ENCODE results near the gene LAMTOR4. TPM values are rescaled to one million over a fixed set of nuclear protein-coding genes. Genes with fewer than 3 reads are reported as not detected.
"Not testable (repeated sequence)": the region's sequence is repeated elsewhere in the genome, so short reads cannot be mapped to it uniquely, and the experiment has no call there.

LAMTOR4 gene
- total and polyA plus RNA-seq, 2 experiments from 2014 or later, result 49.4 to 92.2 TPM

GRCh38 chr7:100192969-100193368, 44.3 kb downstream of the LAMTOR4 start:
- WGBS, 2 experiments (ENCODE audit: low coverage in 1 of 2, low lambda C conversion rate in 2 of 2, missing lambda C conversion rate in 2 of 2), result 58 to 61% methylated on average over 3 of the region's 3 CpGs

DNA sequence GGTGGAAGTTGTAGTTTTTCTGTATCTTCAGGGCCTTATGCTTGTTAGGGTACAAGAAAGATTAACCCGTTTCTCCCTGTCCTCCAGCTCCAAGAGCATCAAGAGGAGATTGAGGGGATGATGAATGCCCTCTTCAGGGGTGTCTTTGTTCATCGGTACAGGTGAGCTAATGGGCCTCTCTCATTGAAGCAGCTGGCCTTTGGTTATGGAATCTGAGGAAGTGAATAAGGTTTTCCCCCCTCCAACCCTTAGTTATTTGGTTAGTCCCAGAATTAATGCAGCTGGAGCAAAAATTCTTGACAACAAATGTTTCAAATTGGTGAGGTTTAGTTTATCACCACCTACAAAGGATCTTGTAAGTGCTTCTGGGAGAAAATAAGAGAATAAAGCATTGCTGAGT, 46.5 kb downstream of the LAMTOR4 start:
- no peak for DNase-seq
- no peak overlapping the region for H3K4me3 ChIP-seq
- no peaks in the 10 kb centered on the region for H3K27me3 ChIP-seq (replicated peaks; ENCODE audit: insufficient read depth)
- TF ChIP-seq EZH2 (IDR thresholded peaks at IDR 0.05; ENCODE audit: insufficient read depth, poor library complexity, severe bottlenecking) (no peak), EZH2phosphoT487 (IDR thresholded peaks at IDR 0.05; ENCODE audit: insufficient read depth, low read depth) (no peak)
- no peaks in the 10 kb centered on the region for H4K20me1 ChIP-seq (ENCODE audit: insufficient read depth)
- H3K9ac ChIP-seq, result no peak overlapping the region
- H3K27ac ChIP-seq, result no peak overlapping the region
- no peaks in the 10 kb centered on the region for H3K9me2 ChIP-seq (ENCODE audit: insufficient read depth)
- H3F3A ChIP-seq (ENCODE audit: insufficient read depth), result peaks cover 11% of the 10 kb centered on the region; the same call in 1 of the 2 replicates
- H3K79me2 ChIP-seq (ENCODE audit: insufficient read depth), result no peaks in the 10 kb centered on the region
- H3K36me3 ChIP-seq (ENCODE audit: low read depth), result no peaks in the 10 kb centered on the region
- 56 to 60% methylated on average over 2 of the region's 2 CpGs for whole genome bisulfite sequencing, 2 experiments (ENCODE audit: low coverage in 1 of 2, low lambda C conversion rate in 2 of 2, missing lambda C conversion rate in 2 of 2)
- H3K4me2 ChIP-seq (ENCODE audit: unreplicated experiment), result no peak overlapping the region
- in situ Hi-C loops (cut with MboI), result no loop called here
- no peaks in the 10 kb centered on the region for H3K9me3 ChIP-seq (ENCODE audit: low read depth)
- no peak overlapping the region for H2AFZ ChIP-seq
- H3K4me1 ChIP-seq (ENCODE audit: insufficient read depth), result peaks cover 15% of the 10 kb centered on the region

More at GRCh38 chr7:100192969-100193368, 44.3 kb downstream of the LAMTOR4 start:
- Histone ChIP-seq H3K4me1 (ENCODE audit: insufficient read depth) (peaks cover 17% of the 10 kb centered on the region), H3K27ac (no peak overlapping the region), H3K79me2 (ENCODE audit: insufficient read depth) (no peaks in the 10 kb centered on the region), H3K9me2 (ENCODE audit: insufficient read depth) (no peaks in the 10 kb centered on the region), H3K4me2 (ENCODE audit: unreplicated experiment) (no peak overlapping the region), H3K36me3 (ENCODE audit: low read depth) (no peaks in the 10 kb centered on the region), H4K20me1 (ENCODE audit: insufficient read depth) (no peaks in the 10 kb centered on the region), H3K9me3 (ENCODE audit: low read depth) (no peaks in the 10 kb centered on the region), H2AFZ (no peak overlapping the region), H3K27me3 (replicated peaks; ENCODE audit: insufficient read depth) (no peaks in the 10 kb centered on the region), H3K9ac (no peak overlapping the region), H3K4me3 (no peak overlapping the region), H3F3A (ENCODE audit: insufficient read depth) (peaks cover 11% of the 10 kb centered on the region; the same call in 1 of the 2 replicates)
- no peak for TF ChIP-seq EZH2 (IDR thresholded peaks at IDR 0.05; ENCODE audit: insufficient read depth, poor library complexity, severe bottlenecking)
- no peak for TF ChIP-seq EZH2phosphoT487 (IDR thresholded peaks at IDR 0.05; ENCODE audit: insufficient read depth, low read depth)
- in situ Hi-C loops (cut with MboI), result no loop called here
- DNase-seq, result no peak

- peaks cover 10% of the 10 kb centered on the region for H3K4me1 ChIP-seq (ENCODE audit: insufficient read depth)
- WGBS, 2 experiments (ENCODE audit: low coverage in 1 of 2, low lambda C conversion rate in 2 of 2, missing lambda C conversion rate in 2 of 2), result 85 to 91% methylated on average over 6 of the region's 6 CpGs
- H2AFZ ChIP-seq; DNase-seq; in situ Hi-C loops (cut with MboI); H3K9me2 ChIP-seq (ENCODE audit: insufficient read depth); H3K9me3 ChIP-seq (ENCODE audit: low read depth); H4K20me1 ChIP-seq (ENCODE audit: insufficient read depth); H3K27ac ChIP-seq; H3K79me2 ChIP-seq (ENCODE audit: insufficient read depth); H3K27me3 ChIP-seq (replicated peaks; ENCODE audit: insufficient read depth); H3K4me2 ChIP-seq (ENCODE audit: unreplicated experiment); H3K4me3 ChIP-seq; H3K36me3 ChIP-seq (ENCODE audit: low read depth); H3K9ac ChIP-seq: not testable (repeated sequence)
- H3F3A ChIP-seq (ENCODE audit: insufficient read depth), result peaks cover 11% of the 10 kb centered on the region; the same call in 1 of the 2 replicates
Observed at GRCh38 chr7:100195901-100196322, 47.2 kb downstream of the LAMTOR4 start.

DNA sequence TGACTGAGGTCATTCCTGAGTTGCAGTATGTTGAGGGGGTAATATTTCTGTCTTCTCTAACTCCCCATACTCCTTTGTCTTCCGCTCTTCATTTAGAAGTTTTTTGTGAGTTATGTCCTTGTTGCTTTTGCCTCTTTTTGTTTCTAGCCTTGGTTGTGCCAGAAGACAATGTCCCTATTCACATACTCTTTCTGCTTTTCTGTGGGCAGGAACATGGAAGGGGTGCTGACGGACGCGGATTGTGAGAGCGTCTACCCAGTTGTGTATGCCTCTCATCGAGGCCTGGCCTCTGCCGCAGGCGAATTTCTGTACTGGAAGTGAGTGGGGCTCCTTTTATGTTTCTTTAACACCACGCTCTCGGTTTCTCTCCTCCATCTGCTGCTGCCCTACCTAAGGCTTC, 49.5 kb downstream of the LAMTOR4 start:
- Histone ChIP-seq H3K4me3 (no peak overlapping the region), H3K36me3 (ENCODE audit: low read depth) (no peaks in the 10 kb centered on the region), H3K27me3 (replicated peaks; ENCODE audit: insufficient read depth) (0 out of 2 replicates have a peak, but pooled peaks cover 7% of the 10 kb centered on the region), H3K4me1 (ENCODE audit: insufficient read depth) (no peaks in the 10 kb centered on the region), H2AFZ (no peak overlapping the region), H3K4me2 (ENCODE audit: unreplicated experiment) (no peak overlapping the region), H3K9ac (no peak overlapping the region), H4K20me1 (ENCODE audit: insufficient read depth) (no peaks in the 10 kb centered on the region), H3K27ac (no peak overlapping the region), H3F3A (ENCODE audit: insufficient read depth) (no peaks in the 10 kb centered on the region), H3K9me3 (ENCODE audit: low read depth) (no peaks in the 10 kb centered on the region), H3K79me2 (ENCODE audit: insufficient read depth) (no peaks in the 10 kb centered on the region), H3K9me2 (ENCODE audit: insufficient read depth) (no peaks in the 10 kb centered on the region)
- no peak for TF ChIP-seq EZH2phosphoT487 (IDR thresholded peaks at IDR 0.05; ENCODE audit: insufficient read depth, low read depth)
- TF ChIP-seq EZH2 (IDR thresholded peaks at IDR 0.05; ENCODE audit: insufficient read depth, poor library complexity, severe bottlenecking), result no peak
- DNase-seq, result no peak
- WGBS, 2 experiments (ENCODE audit: low coverage in 1 of 2, low lambda C conversion rate in 2 of 2, missing lambda C conversion rate in 2 of 2), result 80 to 83% methylated on average over 10 of the region's 10 CpGs
- in situ Hi-C loops (cut with MboI), result no loop called here

DNA sequence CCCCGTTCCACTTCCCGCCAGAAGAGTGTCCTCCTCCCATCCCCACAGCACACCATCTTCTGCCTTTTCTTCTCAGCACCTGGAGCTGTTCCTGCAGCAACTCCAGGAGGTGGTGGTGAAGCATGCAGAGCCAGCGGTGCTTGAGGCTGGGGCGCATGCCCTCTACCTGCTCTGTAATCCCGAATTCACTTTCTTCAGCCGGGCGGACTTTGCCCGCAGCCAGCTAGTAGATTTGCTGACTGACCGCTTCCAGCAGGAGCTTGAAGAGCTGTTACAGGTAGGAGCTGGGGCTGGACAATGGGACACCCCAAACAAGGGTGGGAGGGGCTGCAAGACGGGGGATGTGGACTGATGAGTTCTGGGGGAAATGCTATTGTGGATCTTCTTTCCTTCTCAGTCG, 52.0 kb downstream of the LAMTOR4 start:
- Histone ChIP-seq H3F3A (ENCODE audit: insufficient read depth) (no peaks in the 10 kb centered on the region), H3K27ac (no peak overlapping the region), H3K9ac (no peak overlapping the region), H4K20me1 (ENCODE audit: insufficient read depth) (no peaks in the 10 kb centered on the region), H3K36me3 (ENCODE audit: low read depth) (no peaks in the 10 kb centered on the region), H3K79me2 (ENCODE audit: insufficient read depth) (no peaks in the 10 kb centered on the region), H3K27me3 (replicated peaks; ENCODE audit: insufficient read depth) (0 out of 2 replicates have a peak, but pooled peaks cover 7% of the 10 kb centered on the region), H2AFZ (no peak overlapping the region), H3K9me3 (ENCODE audit: low read depth) (no peaks in the 10 kb centered on the region), H3K4me2 (ENCODE audit: unreplicated experiment) (no peak overlapping the region), H3K9me2 (ENCODE audit: insufficient read depth) (no peaks in the 10 kb centered on the region), H3K4me1 (ENCODE audit: insufficient read depth) (no peaks in the 10 kb centered on the region), H3K4me3 (no peak overlapping the region)
- in situ Hi-C loops (cut with MboI), result no loop called here
- no peak for DNase-seq
- 75 to 80% methylated on average over 10 to 11 of the region's 11 CpGs for WGBS, 2 experiments (ENCODE audit: low coverage in 1 of 2, low lambda C conversion rate in 2 of 2, missing lambda C conversion rate in 2 of 2)
- TF ChIP-seq EZH2phosphoT487 (IDR thresholded peaks at IDR 0.05; ENCODE audit: insufficient read depth, low read depth) (no peak), EZH2 (IDR thresholded peaks at IDR 0.05; ENCODE audit: insufficient read depth, poor library complexity, severe bottlenecking) (no peak)

Small RNA genes lying within 50 kb of the gene (microRNA-seq; reads per million reads assigned to microRNA genes)
- not detected for gene MIR4658 (ENCODE audit: borderline number of aligned reads)

Other genes with a start within 250 kb of the LAMTOR4 start
- 27.2 and 34.5 TPM in 2 replicates for gene TRIM4, start 229.4 kb upstream of the LAMTOR4 start, total RNA-seq (2014; rRNA removed; shearing (Covaris generic))
- 20.2 and 22.6 TPM in 2 replicates for gene TRIM4, start 229.4 kb upstream of the LAMTOR4 start, polyA plus RNA-seq (2016; fragmentation: Nextera tagmentation; extraction: Ambion mirVana)
- not detected in 2 replicates for gene GJC3, start 219.3 kb upstream of the LAMTOR4 start, total RNA-seq (2014; rRNA removed; shearing (Covaris generic))
- gene GJC3, start 219.3 kb upstream of the LAMTOR4 start, polyA plus RNA-seq (2016; fragmentation: Nextera tagmentation; extraction: Ambion mirVana), result not detected in 2 replicates
- not detected in 2 replicates for gene AZGP1, start 172.9 kb upstream of the LAMTOR4 start, total RNA-seq (2014; rRNA removed; shearing (Covaris generic))
- not detected in 2 replicates for gene AZGP1, start 172.9 kb upstream of the LAMTOR4 start, polyA plus RNA-seq (2016; fragmentation: Nextera tagmentation; extraction: Ambion mirVana)
- 17.8 and 21.9 TPM in 2 replicates for gene ZKSCAN1, start 133.3 kb upstream of the LAMTOR4 start, total RNA-seq (2014; rRNA removed; shearing (Covaris generic))
- gene ZKSCAN1, start 133.3 kb upstream of the LAMTOR4 start, polyA plus RNA-seq (2016; fragmentation: Nextera tagmentation; extraction: Ambion mirVana), result 33.7 and 37.0 TPM in 2 replicates
- 3.4 and 6.3 TPM in 2 replicates for gene ZSCAN21, start 99.1 kb upstream of the LAMTOR4 start, total RNA-seq (2014; rRNA removed; shearing (Covaris generic))
- 7.9 and 8.2 TPM in 2 replicates for gene ZSCAN21, start 99.1 kb upstream of the LAMTOR4 start, polyA plus RNA-seq (2016; fragmentation: Nextera tagmentation; extraction: Ambion mirVana)
- gene ZNF3, start 67.2 kb upstream of the LAMTOR4 start, total RNA-seq (2014; rRNA removed; shearing (Covaris generic)), result 13.8 and 24.9 TPM in 2 replicates
- gene ZNF3, start 67.2 kb upstream of the LAMTOR4 start, polyA plus RNA-seq (2016; fragmentation: Nextera tagmentation; extraction: Ambion mirVana), result 13.3 and 15.0 TPM in 2 replicates
- 59.1 and 79.1 TPM in 2 replicates for gene COPS6, start 59.9 kb upstream of the LAMTOR4 start, total RNA-seq (2014; rRNA removed; shearing (Covaris generic))
- gene COPS6, start 59.9 kb upstream of the LAMTOR4 start, polyA plus RNA-seq (2016; fragmentation: Nextera tagmentation; extraction: Ambion mirVana), result 214 and 223 TPM in 2 replicates
- 61.3 and 93.1 TPM in 2 replicates for gene MCM7, start 47.5 kb upstream of the LAMTOR4 start, total RNA-seq (2014; rRNA removed; shearing (Covaris generic))
- gene MCM7, start 47.5 kb upstream of the LAMTOR4 start, polyA plus RNA-seq (2016; fragmentation: Nextera tagmentation; extraction: Ambion mirVana), result 49.6 and 53.7 TPM in 2 replicates
- gene AP4M1, start 47.3 kb upstream of the LAMTOR4 start, total RNA-seq (2014; rRNA removed; shearing (Covaris generic)), result 13.7 and 16.2 TPM in 2 replicates
- gene AP4M1, start 47.3 kb upstream of the LAMTOR4 start, polyA plus RNA-seq (2016; fragmentation: Nextera tagmentation; extraction: Ambion mirVana), result 18.7 and 19.4 TPM in 2 replicates
- gene TAF6, start 29.6 kb upstream of the LAMTOR4 start, total RNA-seq (2014; rRNA removed; shearing (Covaris generic)), result 40.5 and 69.8 TPM in 2 replicates
- 53.0 and 55.2 TPM in 2 replicates for gene TAF6, start 29.6 kb upstream of the LAMTOR4 start, polyA plus RNA-seq (2016; fragmentation: Nextera tagmentation; extraction: Ambion mirVana)
- 26.2 and 37.8 TPM in 2 replicates for gene CNPY4, start 29.3 kb upstream of the LAMTOR4 start, total RNA-seq (2014; rRNA removed; shearing (Covaris generic))
- 26.9 and 29.9 TPM in 2 replicates for gene CNPY4, start 29.3 kb upstream of the LAMTOR4 start, polyA plus RNA-seq (2016; fragmentation: Nextera tagmentation; extraction: Ambion mirVana)
- gene MBLAC1, start 22.0 kb upstream of the LAMTOR4 start, total RNA-seq (2014; rRNA removed; shearing (Covaris generic)), result 0.43 and 1.9 TPM in 2 replicates
- gene MBLAC1, start 22.0 kb upstream of the LAMTOR4 start, polyA plus RNA-seq (2016; fragmentation: Nextera tagmentation; extraction: Ambion mirVana), result 1.3 TPM in 2 replicates
- gene TRAPPC14, start 9.8 kb downstream of the LAMTOR4 start, total RNA-seq (2014; rRNA removed; shearing (Covaris generic)), result 7.0 and 11.8 TPM in 2 replicates
- gene TRAPPC14, start 9.8 kb downstream of the LAMTOR4 start, polyA plus RNA-seq (2016; fragmentation: Nextera tagmentation; extraction: Ambion mirVana), result 5.1 and 5.8 TPM in 2 replicates
- gene GAL3ST4, start 19.7 kb downstream of the LAMTOR4 start, total RNA-seq (2014; rRNA removed; shearing (Covaris generic)), result 0.51 and 1.6 TPM in 2 replicates
- 1.5 TPM in 2 replicates for gene GAL3ST4, start 19.7 kb downstream of the LAMTOR4 start, polyA plus RNA-seq (2016; fragmentation: Nextera tagmentation; extraction: Ambion mirVana)
- gene GPC2, start 28.5 kb downstream of the LAMTOR4 start, total RNA-seq (2014; rRNA removed; shearing (Covaris generic)), result 0.22 and 1.0 TPM in 2 replicates
- 0.16 TPM in 1 of 2 replicates, not detected in the other for gene GPC2, start 28.5 kb downstream of the LAMTOR4 start, polyA plus RNA-seq (2016; fragmentation: Nextera tagmentation; extraction: Ambion mirVana)
- 0.97 TPM in 1 of 2 replicates, not detected in the other for gene STAG3, start 29.0 kb downstream of the LAMTOR4 start, total RNA-seq (2014; rRNA removed; shearing (Covaris generic))
- 0.65 and 1.1 TPM in 2 replicates for gene STAG3, start 29.0 kb downstream of the LAMTOR4 start, polyA plus RNA-seq (2016; fragmentation: Nextera tagmentation; extraction: Ambion mirVana)
- gene PVRIG, start 71.0 kb downstream of the LAMTOR4 start, total RNA-seq (2014; rRNA removed; shearing (Covaris generic)), result not detected in 2 replicates
- 0.34 TPM in 1 of 2 replicates, not detected in the other for gene PVRIG, start 71.0 kb downstream of the LAMTOR4 start, polyA plus RNA-seq (2016; fragmentation: Nextera tagmentation; extraction: Ambion mirVana)
- not detected in 2 replicates for gene SPDYE3, start 158.8 kb downstream of the LAMTOR4 start, total RNA-seq (2014; rRNA removed; shearing (Covaris generic))
- gene SPDYE3, start 158.8 kb downstream of the LAMTOR4 start, polyA plus RNA-seq (2016; fragmentation: Nextera tagmentation; extraction: Ambion mirVana), result 3.5 and 3.8 TPM in 2 replicates
- gene PILRB, start 209.2 kb downstream of the LAMTOR4 start, total RNA-seq (2014; rRNA removed; shearing (Covaris generic)), result 10.8 and 21.8 TPM in 2 replicates
- gene PILRB, start 209.2 kb downstream of the LAMTOR4 start, polyA plus RNA-seq (2016; fragmentation: Nextera tagmentation; extraction: Ambion mirVana), result 7.6 and 10.7 TPM in 2 replicates
- not detected in 2 replicates for gene PILRA, start 224.6 kb downstream of the LAMTOR4 start, total RNA-seq (2014; rRNA removed; shearing (Covaris generic))
- 1.7 TPM in 2 replicates for gene PILRA, start 224.6 kb downstream of the LAMTOR4 start, polyA plus RNA-seq (2016; fragmentation: Nextera tagmentation; extraction: Ambion mirVana)